GM10266 (cell line): ENCODE measurements around the gene DHCR24.
A peak's percentile ranks its signal among the peaks of the same experiment; 100 is the strongest.
"Not testable (repeated sequence)": the region's sequence is repeated elsewhere in the genome, so short reads cannot be mapped to it uniquely, and the experiment has no call there.

Experiments used
- DNase-seq: peaks from one replicate; pipeline ENCODE4 v3.0.0; 2012; ENCODE audit errors: extremely low spot score
- CTCF ChIP-seq: IDR thresholded peaks from 2 replicates; pipeline ENCODE4 v1.5.1; 2012; ENCODE audit warnings: mild to moderate bottlenecking, low read depth; ENCODE audit not compliant: control insufficient read depth, insufficient read depth; ENCODE audit errors: missing control alignments

DHCR24 gene, protein sequence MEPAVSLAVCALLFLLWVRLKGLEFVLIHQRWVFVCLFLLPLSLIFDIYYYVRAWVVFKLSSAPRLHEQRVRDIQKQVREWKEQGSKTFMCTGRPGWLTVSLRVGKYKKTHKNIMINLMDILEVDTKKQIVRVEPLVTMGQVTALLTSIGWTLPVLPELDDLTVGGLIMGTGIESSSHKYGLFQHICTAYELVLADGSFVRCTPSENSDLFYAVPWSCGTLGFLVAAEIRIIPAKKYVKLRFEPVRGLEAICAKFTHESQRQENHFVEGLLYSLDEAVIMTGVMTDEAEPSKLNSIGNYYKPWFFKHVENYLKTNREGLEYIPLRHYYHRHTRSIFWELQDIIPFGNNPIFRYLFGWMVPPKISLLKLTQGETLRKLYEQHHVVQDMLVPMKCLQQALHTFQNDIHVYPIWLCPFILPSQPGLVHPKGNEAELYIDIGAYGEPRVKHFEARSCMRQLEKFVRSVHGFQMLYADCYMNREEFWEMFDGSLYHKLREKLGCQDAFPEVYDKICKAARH

DNA sequence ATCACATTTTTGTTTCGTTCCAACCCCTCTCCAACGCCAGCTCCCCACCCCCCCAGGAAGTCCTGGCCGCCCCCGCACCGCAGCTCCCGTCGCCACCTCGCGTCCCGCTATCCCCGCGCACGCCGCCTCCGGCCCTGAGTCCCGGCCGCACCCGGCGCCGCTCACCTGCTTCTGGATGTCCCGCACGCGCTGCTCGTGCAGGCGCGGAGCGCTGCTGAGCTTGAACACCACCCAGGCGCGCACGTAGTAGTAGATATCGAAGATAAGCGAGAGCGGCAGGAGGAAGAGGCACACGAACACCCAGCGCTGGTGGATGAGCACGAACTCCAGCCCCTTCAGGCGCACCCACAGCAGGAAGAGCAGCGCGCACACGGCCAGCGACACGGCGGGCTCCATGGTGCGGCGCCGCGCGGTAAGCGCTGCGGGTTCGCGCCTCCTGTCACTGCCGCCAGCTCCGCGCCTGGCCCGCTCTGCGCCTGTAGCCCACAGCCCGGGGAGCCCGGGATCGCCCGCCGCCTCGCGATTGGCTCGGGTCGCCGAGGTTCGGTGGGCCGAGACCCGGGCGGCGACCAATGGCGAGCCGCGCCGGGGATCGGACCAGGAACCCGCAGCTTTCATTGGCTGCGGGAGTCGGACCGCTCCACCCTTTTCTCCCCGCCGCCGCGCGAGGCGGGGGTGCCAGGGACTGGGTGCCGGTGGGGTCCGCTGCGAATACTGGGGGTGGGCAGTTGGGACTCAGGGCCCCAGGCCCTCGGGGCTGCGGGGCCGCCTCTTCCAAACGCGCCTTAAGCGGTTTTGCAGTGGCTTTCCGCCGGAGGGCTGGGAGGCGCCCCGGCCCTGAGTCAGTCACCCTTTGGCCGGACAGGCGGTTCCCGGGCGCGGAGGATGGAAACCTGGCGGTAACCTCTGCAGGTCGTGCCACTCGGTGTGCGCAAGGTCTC lies at the start of gene DHCR24:
DHCR24 (minus strand) TSS at position 472 of the 941 bp plus-strand sequence; CDS start at position 396, 76 bp downstream.
- DNase-seq, result peak; percentile 98
- TF ChIP-seq CTCF, result peak; percentile 15

- no peak for DNase-seq
- TF ChIP-seq CTCF, result no peak
Observed at GRCh38 chr1:54936791-54937190, 49.8 kb upstream of the DHCR24 start.

- DNase-seq, result no peak
- TF ChIP-seq CTCF, result no peak
Observed at GRCh38 chr1:54934869-54935268, 47.9 kb upstream of the DHCR24 start.

GRCh38 chr1:54934081-54934480 lies 47.1 kb upstream of the DHCR24 start:
- not testable (repeated sequence) for DNase-seq

DNA sequence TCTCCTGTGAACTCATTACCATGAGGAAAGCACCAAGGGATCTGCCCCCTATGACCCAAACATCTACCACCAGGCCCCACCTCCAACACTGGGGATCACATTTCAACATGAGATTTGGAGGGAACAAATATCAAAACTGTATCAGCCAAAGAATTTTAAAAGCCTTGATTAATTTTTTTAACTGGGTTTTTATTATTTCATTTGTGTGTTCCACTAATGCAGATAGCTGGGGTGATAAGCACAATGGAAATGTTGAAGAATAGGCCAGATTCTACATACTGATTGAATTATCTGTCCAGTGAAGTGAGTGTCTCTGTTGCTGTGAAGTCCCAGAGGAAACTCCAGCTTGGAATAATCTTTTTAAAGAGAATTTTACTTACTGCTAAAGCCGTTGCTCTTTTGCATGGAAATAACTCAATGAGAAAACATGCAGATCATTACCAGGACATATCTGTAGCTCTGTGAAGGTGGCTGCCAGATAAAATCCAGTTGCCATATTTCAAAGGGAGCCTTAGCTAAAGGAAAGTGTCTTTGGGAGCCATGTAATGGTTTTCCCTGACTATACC lies 44.4 kb upstream of the DHCR24 start:
- no peak for TF ChIP-seq CTCF
- DNase-seq, result no peak

GRCh38 chr1:54929700-54930099 lies 42.7 kb upstream of the DHCR24 start:
- no peak for DNase-seq
- TF ChIP-seq CTCF, result no peak

- DNase-seq, result no peak
- no peak for TF ChIP-seq CTCF
Observed at GRCh38 chr1:54928327-54928726, 41.3 kb upstream of the DHCR24 start.
